Measurements from ENCODE around the gene RIN2.
"Not testable (repeated sequence)": the region's sequence is repeated elsewhere in the genome, so short reads cannot be mapped to it uniquely, and the experiment has no call there.

The RIN2 gene

GRCh38 chr20:19738951-19739350 lies 19.1 kb upstream of the RIN2 start:
- DNase-seq (ENCODE audit: low read depth) = no peak

GRCh38 chr20:19739351-19739750 lies 18.7 kb upstream of the RIN2 start:
- no peak for DNase-seq (ENCODE audit: low read depth)

- no peak for DNase-seq (ENCODE audit: low read depth)
Measured at GRCh38 chr20:19740512-19740911, 17.5 kb upstream of the RIN2 start.

GRCh38 chr20:19741924-19742323 lies 16.1 kb upstream of the RIN2 start:
- no peak for DNase-seq (ENCODE audit: low read depth)

GRCh38 chr20:19742974-19743639 lies 15.0 kb upstream of the RIN2 start:
- no peak for DNase-seq (ENCODE audit: low read depth)

GRCh38 chr20:19743640-19743995 lies 14.4 kb upstream of the RIN2 start:
- no peak for DNase-seq (ENCODE audit: low read depth)

- no peak for DNase-seq (ENCODE audit: low read depth)
Measured at GRCh38 chr20:19745106-19745505, 13.0 kb upstream of the RIN2 start.

- DNase-seq (ENCODE audit: low read depth) = no peak
Measured at GRCh38 chr20:19745584-19745983, 12.5 kb upstream of the RIN2 start.

GRCh38 chr20:19746396-19746795 lies 11.7 kb upstream of the RIN2 start:
- no peak for DNase-seq (ENCODE audit: low read depth)

GRCh38 chr20:19747903-19748302 lies 10.2 kb upstream of the RIN2 start:
- DNase-seq (ENCODE audit: low read depth) = no peak

GRCh38 chr20:19748681-19749080 lies 9.4 kb upstream of the RIN2 start:
- DNase-seq (ENCODE audit: low read depth) = no peak

- DNase-seq (ENCODE audit: low read depth) = no peak
Measured at GRCh38 chr20:19749618-19750071, 8.4 kb upstream of the RIN2 start.

GRCh38 chr20:19750101-19750606 lies 7.9 kb upstream of the RIN2 start:
- DNase-seq (ENCODE audit: low read depth) = no peak

GRCh38 chr20:19750907-19751636 lies 7.0 kb upstream of the RIN2 start:
- DNase-seq (ENCODE audit: low read depth) = no peak

- DNase-seq (ENCODE audit: low read depth) = not testable (repeated sequence)
Measured at GRCh38 chr20:19754201-19754600, 3.9 kb upstream of the RIN2 start.

GRCh38 chr20:19756761-19757486 lies 1.1 kb upstream of the RIN2 start:
- no peak for DNase-seq (ENCODE audit: low read depth)

- DNase-seq (ENCODE audit: low read depth) = no peak
Measured at GRCh38 chr20:19757487-19758132, 448 bp upstream of the RIN2 start.

- no peak for DNase-seq (ENCODE audit: low read depth)
Measured at GRCh38 chr20:19758501-19759331, 658 bp downstream of the RIN2 start.

GRCh38 chr20:19760371-19760721 lies 2.3 kb downstream of the RIN2 start:
- DNase-seq (ENCODE audit: low read depth) = no peak

GRCh38 chr20:19761326-19761725 lies 3.3 kb downstream of the RIN2 start:
- DNase-seq (ENCODE audit: low read depth) = no peak

GRCh38 chr20:19761841-19762240 lies 3.8 kb downstream of the RIN2 start:
- no peak for DNase-seq (ENCODE audit: low read depth)

- no peak for DNase-seq (ENCODE audit: low read depth)
Measured at GRCh38 chr20:19764207-19764606, 6.1 kb downstream of the RIN2 start.
